Measurements from ENCODE around the gene EIF4ENIF1. TPM values are rescaled to one million over a fixed set of nuclear protein-coding genes. Genes with fewer than 3 reads are reported as not detected.
A peak's percentile ranks its signal among the peaks of the same experiment; 100 is the strongest.

EIF4ENIF1 gene
- total RNA-seq, 2 donors from 2014 or later = 9.0 to 14.6 TPM

- H3K4me1 ChIP-seq = no peaks in the 10 kb centered on the region
- no peak for TF ChIP-seq CTCF (IDR thresholded peaks at IDR 0.05)
- no peak overlapping the region for H3K27ac ChIP-seq
- no peaks in the 10 kb centered on the region for H3K9me3 ChIP-seq
- H3K27me3 ChIP-seq = no peaks in the 10 kb centered on the region
- H3K4me3 ChIP-seq = no peak overlapping the region
- DNase-seq (ENCODE audit: low spot score) = no peak
- no peaks in the 10 kb centered on the region for H3K36me3 ChIP-seq
Measured at GRCh38 chr22:31504282-31504681, 14.6 kb upstream of the EIF4ENIF1 start.

- no peaks in the 10 kb centered on the region for H3K9me3 ChIP-seq
- no peak overlapping the region for H3K4me3 ChIP-seq
- H3K27ac ChIP-seq = no peak overlapping the region
- no peaks in the 10 kb centered on the region for H3K27me3 ChIP-seq
- H3K4me1 ChIP-seq = no peaks in the 10 kb centered on the region
- no peak for DNase-seq (ENCODE audit: low spot score)
- H3K36me3 ChIP-seq = no peaks in the 10 kb centered on the region
- no peak for TF ChIP-seq CTCF (IDR thresholded peaks at IDR 0.05)
Measured at GRCh38 chr22:31503211-31503964, 13.7 kb upstream of the EIF4ENIF1 start.

- no peak for DNase-seq (ENCODE audit: low spot score)
- no peaks in the 10 kb centered on the region for H3K27me3 ChIP-seq
- H3K4me1 ChIP-seq = peaks cover 0 to 6% of the 10 kb centered on the region in 2 donors
- no peak for TF ChIP-seq CTCF (IDR thresholded peaks at IDR 0.05)
- H3K36me3 ChIP-seq = no peaks in the 10 kb centered on the region
- no peaks in the 10 kb centered on the region for H3K9me3 ChIP-seq
- H3K4me3 ChIP-seq = no peak overlapping the region
- no peak overlapping the region for H3K27ac ChIP-seq
Measured at GRCh38 chr22:31501738-31502137, 12.1 kb upstream of the EIF4ENIF1 start.

GRCh38 chr22:31497148-31497938 is 7.7 kb upstream of the EIF4ENIF1 start:
- peaks cover 0 to 19% of the 10 kb centered on the region in 2 donors for H3K4me1 ChIP-seq

GRCh38 chr22:31496735-31497146 is 7.1 kb upstream of the EIF4ENIF1 start:
- Histone ChIP-seq H3K9me3 (no peaks in the 10 kb centered on the region), H3K4me1 (peaks cover 0 to 19% of the 10 kb centered on the region in 2 donors), H3K27ac (peak overlapping the region; percentile 74 to 80), H3K27me3 (no peaks in the 10 kb centered on the region), H3K4me3 (peak overlapping the region; percentile 62 to 72), H3K36me3 (no peaks in the 10 kb centered on the region)
- no peak for DNase-seq (ENCODE audit: low spot score)
- no peak for TF ChIP-seq CTCF (IDR thresholded peaks at IDR 0.05)

More at GRCh38 chr22:31497148-31497938, 7.7 kb upstream of the EIF4ENIF1 start:
- Histone ChIP-seq H3K27me3 (no peaks in the 10 kb centered on the region), H3K9me3 (no peaks in the 10 kb centered on the region), H3K36me3 (no peaks in the 10 kb centered on the region), H3K4me3 (peak overlapping the region; percentile 62 to 72), H3K27ac (peak overlapping the region in 1 of 2 donors; percentile 74)
- DNase-seq (ENCODE audit: low spot score) = no peak
- TF ChIP-seq CTCF (IDR thresholded peaks at IDR 0.05) = no peak
